NCI-H748 (cell line): ENCODE data around the gene FXYD6.

Experiments used
- DNase-seq: peaks from one replicate; lab custom pipeline; 2025; ENCODE audit not compliant: unreplicated experiment; lab: John Stamatoyannopoulos, UW

The FXYD6 gene

GRCh38 chr11:117851852-117852251, 24.6 kb downstream of the FXYD6 start:
- no peak for DNase-seq

GRCh38 chr11:117851106-117851505, 25.4 kb downstream of the FXYD6 start:
- no peak for DNase-seq

GRCh38 chr11:117849781-117850414, 26.6 kb downstream of the FXYD6 start:
- no peak for DNase-seq

GRCh38 chr11:117843666-117844484, 32.6 kb downstream of the FXYD6 start:
- DNase-seq, result peak; percentile 55

- no peak for DNase-seq
Observed at GRCh38 chr11:117842131-117842941, 34.1 kb downstream of the FXYD6 start.

GRCh38 chr11:117841551-117842031, 34.9 kb downstream of the FXYD6 start:
- no peak for DNase-seq

- no peak for DNase-seq
Observed at GRCh38 chr11:117840881-117841550, 35.4 kb downstream of the FXYD6 start.

GRCh38 chr11:117839936-117840813, 36.3 kb downstream of the FXYD6 start:
- DNase-seq, result no peak

- no peak for DNase-seq
Observed at GRCh38 chr11:117839380-117839881, 37.0 kb downstream of the FXYD6 start.

- DNase-seq, result no peak
Observed at GRCh38 chr11:117838901-117839300, 37.6 kb downstream of the FXYD6 start.

- DNase-seq, result no peak
Observed at GRCh38 chr11:117837791-117838190, 38.7 kb downstream of the FXYD6 start.

- DNase-seq, result no peak
Observed at GRCh38 chr11:117837070-117837776, 39.2 kb downstream of the FXYD6 start.

- DNase-seq, result no peak
Observed at GRCh38 chr11:117836077-117836960, 40.1 kb downstream of the FXYD6 start.

GRCh38 chr11:117835576-117835975, 40.9 kb downstream of the FXYD6 start:
- no peak for DNase-seq

- no peak for DNase-seq
Observed at GRCh38 chr11:117834838-117835443, 41.5 kb downstream of the FXYD6 start.

- DNase-seq, result no peak
Observed at GRCh38 chr11:117834068-117834810, 42.2 kb downstream of the FXYD6 start.

- DNase-seq, result peak; percentile 93
Observed at GRCh38 chr11:117833401-117833891, 43.0 kb downstream of the FXYD6 start.
